Ascending aorta (tissue), 2 donors: ENCODE measurements around the gene PRR35. TPM values are rescaled to one million over a fixed set of nuclear protein-coding genes. Genes with fewer than 3 reads are reported as not detected.

Experiments
- DNase-seq, 2 donors: peaks; one replicate each; pipeline ENCODE4 v3.0.0-alpha.2; 2019; ENCODE audit warnings: low spot score in 2 of 2
- H3K27ac ChIP-seq, 2 donors: fragments of 200-600 bp; sonication (generic); one replicate each; pipeline ENCODE4 v1.5.1; 2016 to 2017; ENCODE audit warnings: mild to moderate bottlenecking in 1 of 2
- H3K27me3 ChIP-seq: fragments of 200-600 bp; sonication (generic); one replicate; pipeline ENCODE4 v1.5.1; 2017
- H3K36me3 ChIP-seq, 2 donors: fragments of 200-600 bp; sonication (generic); one replicate each; pipeline ENCODE4 v1.5.1; 2016
- H3K4me1 ChIP-seq, 2 donors: fragments of 200-600 bp; sonication (generic); one replicate each; pipeline ENCODE4 v1.5.1; 2016 to 2017; ENCODE audit warnings: mild to moderate bottlenecking in 1 of 2
- H3K4me3 ChIP-seq, 2 donors: fragments of 200-600 bp; sonication (generic); one replicate each; pipeline ENCODE4 v1.5.1; 2016 to 2017; ENCODE audit warnings: mild to moderate bottlenecking in 1 of 2
- H3K9me3 ChIP-seq, 2 donors: fragments of 200-600 bp; sonication (generic); one replicate each; pipeline ENCODE4 v1.5.1; 2016
- intact Hi-C: fragments of 100-400 bp; cut with DNase I; formaldehyde crosslinking; loops from one replicate; pipeline ENCODE4 v1.15.1; 2023
- total RNA-seq: library from RNA; depleted of rRNA; stranded (reverse); fragments of >200 nt; gene quantifications from one replicate; pipeline ENCODE4 v1.1.0, GENCODE V29; 2016
- TF ChIP-seq, protein P1 (sequence below), 3 experiments: fragments of 200-600 bp in 2 of 3; fragments of 450-650 bp in 1 of 3; sonication (generic) in 2 of 3; IDR thresholded peaks; one replicate each; pipeline ENCODE4 v1.5.1; 2016 to 2019; ENCODE audit warnings: antibody characterized with exemption in 3 of 3, mild to moderate bottlenecking in 1 of 3, moderate library complexity in 1 of 3

PRR35 gene
- total RNA-seq, 1 donor from 2014 or later = not detected

DNA sequence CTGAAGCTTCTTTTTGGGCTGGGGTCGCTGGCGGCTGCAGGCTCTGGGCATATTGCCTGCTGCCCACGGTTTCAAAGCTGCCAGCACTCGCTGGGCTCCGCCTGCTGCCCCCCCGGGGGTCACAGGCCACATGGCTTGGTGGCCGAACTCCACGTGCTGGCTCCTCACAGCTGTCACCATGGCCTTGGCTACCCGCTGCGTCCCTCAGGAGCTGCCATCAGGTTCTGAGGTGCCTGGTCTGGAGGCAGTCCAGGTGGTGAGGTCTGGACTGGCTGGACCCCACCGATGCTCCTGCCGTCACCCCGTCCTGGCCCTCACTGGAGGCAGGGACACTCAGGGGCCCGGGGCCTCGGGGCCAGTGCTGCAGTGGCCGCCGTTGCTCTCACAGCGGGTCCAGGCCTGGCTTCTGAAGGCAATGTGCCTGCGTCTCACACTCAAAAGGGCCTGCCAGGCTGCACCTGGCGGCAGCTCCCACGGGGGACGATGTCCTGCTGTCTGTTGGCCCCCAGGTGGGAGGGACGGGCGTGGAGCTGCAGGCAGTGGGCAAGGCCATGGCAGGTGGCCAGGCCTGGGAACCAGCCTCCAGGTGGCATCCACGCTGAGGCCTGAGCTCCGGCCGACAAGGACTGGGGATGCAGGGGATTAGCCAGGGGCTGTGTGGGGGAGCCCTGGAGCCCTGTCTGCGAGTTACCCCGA is 19.4 kb upstream of the PRR35 start:
- TF ChIP-seq, protein P1, sequence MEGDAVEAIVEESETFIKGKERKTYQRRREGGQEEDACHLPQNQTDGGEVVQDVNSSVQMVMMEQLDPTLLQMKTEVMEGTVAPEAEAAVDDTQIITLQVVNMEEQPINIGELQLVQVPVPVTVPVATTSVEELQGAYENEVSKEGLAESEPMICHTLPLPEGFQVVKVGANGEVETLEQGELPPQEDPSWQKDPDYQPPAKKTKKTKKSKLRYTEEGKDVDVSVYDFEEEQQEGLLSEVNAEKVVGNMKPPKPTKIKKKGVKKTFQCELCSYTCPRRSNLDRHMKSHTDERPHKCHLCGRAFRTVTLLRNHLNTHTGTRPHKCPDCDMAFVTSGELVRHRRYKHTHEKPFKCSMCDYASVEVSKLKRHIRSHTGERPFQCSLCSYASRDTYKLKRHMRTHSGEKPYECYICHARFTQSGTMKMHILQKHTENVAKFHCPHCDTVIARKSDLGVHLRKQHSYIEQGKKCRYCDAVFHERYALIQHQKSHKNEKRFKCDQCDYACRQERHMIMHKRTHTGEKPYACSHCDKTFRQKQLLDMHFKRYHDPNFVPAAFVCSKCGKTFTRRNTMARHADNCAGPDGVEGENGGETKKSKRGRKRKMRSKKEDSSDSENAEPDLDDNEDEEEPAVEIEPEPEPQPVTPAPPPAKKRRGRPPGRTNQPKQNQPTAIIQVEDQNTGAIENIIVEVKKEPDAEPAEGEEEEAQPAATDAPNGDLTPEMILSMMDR (IDR thresholded peaks at IDR 0.05) = no peak
- Histone ChIP-seq H3K27me3 (no peaks in the 10 kb centered on the region), H3K36me3 (peaks cover 0 to 26% of the 10 kb centered on the region in 2 donors), H3K4me3 (no peak overlapping the region), H3K4me1 (no peaks in the 10 kb centered on the region), H3K9me3 (no peaks in the 10 kb centered on the region), H3K27ac (no peak overlapping the region)
- no peak for DNase-seq
- intact Hi-C loops = no loop called here

DNA sequence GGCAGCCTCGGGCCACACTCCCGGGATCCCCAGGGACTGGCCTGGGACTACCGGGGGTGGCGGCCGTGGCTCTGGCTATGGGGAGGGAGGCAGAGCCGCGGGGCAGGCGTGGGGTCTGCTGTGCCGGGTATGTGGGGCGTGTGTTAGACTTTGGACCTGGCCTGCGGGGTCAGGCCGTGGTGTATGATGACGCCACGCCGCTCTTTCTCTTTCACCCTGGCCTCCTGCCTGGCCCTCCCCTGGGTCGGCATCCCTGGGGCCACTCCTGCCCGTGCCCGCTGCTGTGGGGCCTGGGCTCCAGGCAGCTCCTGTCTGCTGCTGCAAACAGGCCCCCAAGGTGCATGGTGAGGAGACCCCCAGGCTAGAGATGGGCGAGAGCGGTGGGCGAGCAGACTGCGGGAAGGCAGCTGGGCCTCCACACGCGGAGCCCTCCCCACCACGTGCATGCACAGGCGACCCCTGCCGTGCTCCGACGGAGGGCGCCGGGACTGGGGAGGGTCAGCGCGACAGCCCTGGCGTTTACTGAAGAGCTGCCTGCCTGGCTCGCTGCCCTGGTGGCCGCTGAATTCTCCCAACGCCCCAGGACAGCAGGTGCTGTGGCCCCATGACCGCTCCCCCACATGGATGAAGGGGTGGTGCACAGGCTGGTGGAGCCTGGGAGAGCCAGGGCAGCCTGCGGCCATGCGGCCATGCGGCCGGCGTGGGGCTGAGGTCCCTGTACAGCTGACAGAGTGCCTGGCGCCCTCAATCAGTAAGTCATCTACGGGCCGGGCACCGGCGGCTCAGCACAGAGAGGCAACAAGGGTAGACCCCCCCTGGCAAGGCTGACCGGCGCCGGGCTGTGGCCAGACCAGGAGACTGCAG is 16.7 kb upstream of the PRR35 start:
- H3K27me3 ChIP-seq = no peaks in the 10 kb centered on the region
- H3K36me3 ChIP-seq = peaks cover 10 to 28% of the 10 kb centered on the region in 2 donors

DNA sequence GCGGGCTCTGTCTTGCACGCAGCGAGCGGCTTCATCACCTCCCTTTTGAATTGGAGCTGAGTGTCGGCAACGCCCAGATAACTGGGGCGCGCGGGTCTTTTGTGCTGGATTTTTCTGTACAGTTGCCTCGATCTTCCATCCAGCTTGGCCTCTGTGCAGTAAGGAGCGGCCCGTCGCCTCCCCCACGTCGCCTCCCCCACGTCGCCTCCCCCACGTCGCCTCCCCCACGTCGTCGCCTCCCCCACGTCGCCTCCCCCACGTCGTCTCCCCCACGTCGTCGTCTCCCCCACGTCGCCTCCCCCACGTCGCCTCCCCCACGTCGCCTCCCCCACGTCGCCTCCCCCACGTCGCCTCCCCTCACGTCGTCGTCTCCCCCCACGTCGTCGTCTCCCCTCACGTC is 15.7 kb upstream of the PRR35 start:
- no peaks in the 10 kb centered on the region for H3K9me3 ChIP-seq
- H3K4me3 ChIP-seq = no peak overlapping the region
- TF ChIP-seq, protein P1 (IDR thresholded peaks at IDR 0.05) = no peak
- no peaks in the 10 kb centered on the region for H3K27me3 ChIP-seq
- intact Hi-C loops = no loop called here
- no peak overlapping the region for H3K27ac ChIP-seq
- no peak for DNase-seq
- H3K4me1 ChIP-seq = no peaks in the 10 kb centered on the region
- H3K36me3 ChIP-seq = peaks cover 17 to 37% of the 10 kb centered on the region in 2 donors

More for the DNA sequence above, 16.7 kb upstream of the PRR35 start:
- Histone ChIP-seq H3K27ac (no peak overlapping the region), H3K4me3 (no peak overlapping the region), H3K4me1 (no peaks in the 10 kb centered on the region), H3K9me3 (no peaks in the 10 kb centered on the region)
- intact Hi-C loops = no loop called here
- TF ChIP-seq, protein P1 (IDR thresholded peaks at IDR 0.05) = no peak
- no peak for DNase-seq

DNA sequence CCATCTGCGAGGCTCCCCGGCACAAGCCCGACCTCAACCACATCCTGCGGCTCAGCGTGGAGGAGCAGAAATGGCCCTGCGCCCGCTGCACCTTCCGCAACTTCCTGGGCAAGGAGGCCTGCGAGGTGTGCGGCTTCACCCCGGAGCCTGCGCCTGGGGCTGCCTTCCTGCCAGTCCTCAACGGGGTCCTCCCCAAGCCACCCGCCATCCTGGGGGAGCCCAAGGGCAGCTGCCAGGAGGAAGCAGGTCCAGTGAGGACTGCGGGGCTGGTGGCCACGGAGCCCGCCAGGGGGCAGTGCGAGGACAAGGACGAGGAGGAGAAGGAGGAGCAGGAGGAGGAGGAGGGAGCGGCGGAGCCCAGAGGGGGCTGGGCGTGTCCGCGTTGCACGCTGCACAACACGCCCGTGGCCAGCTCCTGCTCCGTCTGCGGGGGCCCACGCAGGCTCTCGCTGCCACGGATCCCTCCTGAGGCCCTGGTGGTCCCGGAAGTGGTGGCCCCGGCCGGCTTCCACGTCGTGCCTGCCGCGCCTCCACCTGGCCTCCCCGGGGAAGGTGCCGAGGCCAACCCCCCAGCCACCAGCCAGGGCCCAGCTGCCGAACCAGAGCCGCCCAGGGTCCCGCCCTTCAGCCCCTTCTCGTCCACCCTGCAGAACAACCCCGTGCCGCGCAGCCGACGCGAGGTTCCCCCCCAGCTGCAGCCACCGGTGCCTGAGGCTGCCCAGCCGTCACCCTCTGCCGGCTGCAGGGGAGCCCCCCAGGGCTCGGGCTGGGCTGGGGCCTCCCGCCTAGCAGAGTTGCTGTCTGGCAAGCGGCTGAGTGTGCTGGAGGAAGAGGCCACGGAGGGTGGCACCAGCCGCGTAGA is 13.1 kb upstream of the PRR35 start:
- Histone ChIP-seq H3K9me3 (no peaks in the 10 kb centered on the region), H3K27ac (no peak overlapping the region), H3K4me3 (no peak overlapping the region), H3K36me3 (peaks cover 33 to 44% of the 10 kb centered on the region in 2 donors), H3K27me3 (no peaks in the 10 kb centered on the region), H3K4me1 (no peaks in the 10 kb centered on the region)
- TF ChIP-seq, protein P1 (IDR thresholded peaks at IDR 0.05) = peak in 1 of 3 experiments; percentile 27
- intact Hi-C loops = no loop called here
- DNase-seq = no peak

DNA sequence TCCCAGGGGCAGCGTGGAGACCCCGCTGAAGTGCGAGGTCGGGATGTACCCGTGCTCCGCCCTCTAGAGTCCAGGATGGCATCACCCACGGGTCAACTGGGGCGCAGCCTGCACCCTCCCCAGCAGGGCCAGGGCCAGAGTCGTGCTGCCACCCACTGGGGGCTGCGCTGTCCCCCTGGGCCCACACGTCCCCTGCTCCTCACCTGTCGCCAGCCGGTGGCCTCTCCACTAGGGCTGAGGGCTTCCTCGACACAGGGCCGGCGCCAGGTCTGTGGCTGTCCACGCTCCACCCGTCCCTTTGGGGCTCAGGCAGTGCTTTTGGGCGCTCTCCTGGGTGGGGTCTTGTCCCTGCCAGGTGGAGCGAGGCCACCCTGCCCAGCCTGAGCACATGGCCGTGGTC is 11.6 kb upstream of the PRR35 start:
- H3K4me3 ChIP-seq = no peak overlapping the region
- no peaks in the 10 kb centered on the region for H3K4me1 ChIP-seq
- H3K36me3 ChIP-seq = peaks cover 45 to 57% of the 10 kb centered on the region in 2 donors
- no peaks in the 10 kb centered on the region for H3K9me3 ChIP-seq
- no peak for DNase-seq
- intact Hi-C loops = no loop called here
- H3K27ac ChIP-seq = no peak overlapping the region
- TF ChIP-seq, protein P1 (IDR thresholded peaks at IDR 0.05) = no peak
- H3K27me3 ChIP-seq = no peaks in the 10 kb centered on the region
